Hematopoietic multipotent progenitor cell (in vitro differentiated cells): ENCODE results near the gene C9orf85. TPM values are rescaled to one million over a fixed set of nuclear protein-coding genes. Genes with fewer than 3 reads are reported as not detected.
A peak's percentile ranks its signal among the peaks of the same experiment; 100 is the strongest.
"Not testable (repeated sequence)": the region's sequence is repeated elsewhere in the genome, so short reads cannot be mapped to it uniquely, and the experiment has no call there.

Source experiments
- DNase-seq, 3 donors: peaks; one replicate each; pipeline ENCODE4 v3.0.0-alpha.2; 2011 to 2015; ENCODE audit warnings: low read depth in 2 of 3, low spot score in 2 of 3
- small RNA-seq: library from RNA; depleted of rRNA; stranded (forward); fragments of <200 nt; gene quantifications from one replicate; pipeline ENCODE3, GENCODE V24; 2012
- total RNA-seq: library from RNA; depleted of rRNA; stranded (reverse); fragments of >200 nt; gene quantifications from one replicate; pipeline ENCODE4 v1.2.3, GENCODE V29; 2012

Gene C9orf85
- total RNA-seq, 1 donor = 5.9 TPM

DNA sequence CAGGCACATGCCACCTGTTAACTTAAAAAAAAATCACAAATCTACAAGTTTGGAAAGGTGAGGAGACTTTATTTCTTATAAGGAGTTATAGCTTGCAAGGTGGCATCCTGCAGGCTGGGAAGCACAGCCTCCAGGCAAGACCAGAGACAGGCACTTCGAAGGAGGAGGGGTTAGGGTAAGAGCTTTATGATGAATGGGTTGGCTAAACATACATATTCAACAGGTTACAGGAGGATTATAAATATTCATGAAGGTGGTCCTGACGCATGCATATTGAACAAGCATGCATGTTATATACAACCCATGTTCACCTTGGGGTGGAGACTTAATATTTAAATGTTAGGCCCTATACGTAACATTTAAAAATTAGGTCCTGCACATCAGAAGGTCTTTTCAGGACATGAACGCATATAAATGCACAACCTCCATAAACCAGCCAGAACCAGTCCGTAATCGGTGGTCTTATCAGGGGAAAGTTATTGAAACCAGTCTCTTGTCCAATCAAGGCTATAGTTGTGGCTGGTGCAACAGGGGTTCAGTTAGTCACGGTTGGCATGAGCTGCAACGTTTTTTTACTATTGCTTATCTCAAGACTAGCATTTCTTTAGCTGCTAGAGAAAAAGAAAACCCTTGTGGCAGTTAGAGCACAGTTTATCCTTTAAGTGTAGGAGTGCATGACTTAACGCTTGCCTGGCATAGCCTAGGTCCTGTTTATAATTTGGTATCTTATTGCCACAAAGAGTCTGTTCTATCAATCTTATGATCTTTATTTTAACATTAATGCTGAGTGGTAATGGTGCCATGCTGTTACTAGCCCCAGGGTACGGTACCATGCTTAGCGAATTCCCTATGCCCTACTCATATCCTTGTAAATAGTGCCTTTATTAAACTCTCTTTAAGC, 76.3 kb downstream of the C9orf85 start:
- no peak for DNase-seq

DNA sequence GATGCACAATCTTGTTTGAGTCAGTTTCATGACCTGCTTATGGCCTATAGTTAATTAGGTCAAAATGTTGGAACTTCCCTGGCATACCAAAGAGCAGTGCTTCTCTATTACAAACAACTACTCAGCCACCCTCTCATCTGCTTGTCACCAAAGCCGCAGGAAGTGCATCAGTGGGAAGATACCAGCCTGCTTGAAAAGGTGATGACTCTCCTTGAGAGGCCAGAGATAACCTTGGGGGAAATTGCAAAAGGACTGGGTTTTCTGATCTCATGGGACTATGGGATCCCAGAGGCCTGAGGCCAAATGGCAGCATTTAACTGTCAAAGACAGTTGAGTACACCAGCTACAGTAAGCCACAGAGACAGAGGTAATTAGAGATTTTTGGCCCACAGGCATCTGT, 79.0 kb downstream of the C9orf85 start:
- no peak for DNase-seq

DNA sequence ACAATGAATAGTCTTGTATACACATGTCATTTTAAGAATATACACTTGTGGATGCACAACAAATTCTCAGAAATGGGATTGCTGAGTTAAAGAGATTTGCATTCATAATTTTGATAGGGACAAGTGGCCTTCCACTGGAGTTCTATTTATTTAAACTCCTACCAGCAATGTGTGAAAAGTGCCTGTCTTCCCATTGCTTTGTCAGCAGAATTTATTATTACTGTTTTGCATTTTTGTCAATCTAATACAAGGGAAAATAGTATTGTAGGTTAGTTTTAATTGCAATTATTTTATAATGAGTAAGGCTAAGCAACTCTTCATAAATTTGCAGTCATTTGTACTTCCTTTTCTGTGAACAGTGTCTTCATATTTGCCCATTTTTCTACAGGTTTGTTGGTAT, 94.0 kb downstream of the C9orf85 start:
- DNase-seq = no peak

DNA sequence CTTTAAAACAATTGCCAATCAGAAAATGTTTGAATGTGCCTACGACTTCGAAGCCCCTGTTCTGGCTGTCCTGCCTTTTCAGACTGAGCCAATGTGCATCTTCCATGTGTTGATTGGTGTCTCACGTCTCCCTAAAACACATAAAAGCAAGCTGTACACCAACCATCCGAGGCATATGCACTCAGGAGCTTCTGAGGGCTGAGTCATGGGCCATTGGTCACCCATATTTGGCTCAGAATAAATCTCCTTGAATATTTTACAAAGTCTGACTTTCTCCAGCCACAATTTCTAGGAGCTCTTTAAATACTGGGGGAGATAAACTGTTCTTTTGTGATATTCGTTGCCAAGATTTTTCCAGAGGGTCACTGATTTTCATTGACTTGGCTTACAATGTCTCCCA, 95.1 kb downstream of the C9orf85 start:
- no peak for DNase-seq

DNA sequence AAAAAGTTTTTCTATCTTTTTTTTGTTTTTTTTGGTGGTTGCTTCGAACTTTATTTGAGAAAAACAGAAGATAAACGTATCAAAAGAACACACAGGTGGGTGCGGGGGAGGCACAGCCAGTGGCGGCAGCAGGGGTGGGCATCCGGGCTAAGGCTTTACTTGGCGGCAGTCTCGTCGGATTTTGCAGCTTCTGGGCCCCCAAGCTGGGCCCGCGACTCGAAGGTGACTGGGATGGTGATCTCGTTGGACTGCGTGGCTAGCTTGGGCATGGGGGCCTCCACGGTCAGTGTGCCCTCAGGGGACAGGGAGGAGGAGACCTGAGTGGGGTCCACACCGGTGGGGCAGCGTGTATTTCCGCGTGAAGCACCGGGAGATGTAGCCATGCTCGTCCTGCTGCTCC, 96.3 kb downstream of the C9orf85 start:
- not testable (repeated sequence) for DNase-seq

DNA sequence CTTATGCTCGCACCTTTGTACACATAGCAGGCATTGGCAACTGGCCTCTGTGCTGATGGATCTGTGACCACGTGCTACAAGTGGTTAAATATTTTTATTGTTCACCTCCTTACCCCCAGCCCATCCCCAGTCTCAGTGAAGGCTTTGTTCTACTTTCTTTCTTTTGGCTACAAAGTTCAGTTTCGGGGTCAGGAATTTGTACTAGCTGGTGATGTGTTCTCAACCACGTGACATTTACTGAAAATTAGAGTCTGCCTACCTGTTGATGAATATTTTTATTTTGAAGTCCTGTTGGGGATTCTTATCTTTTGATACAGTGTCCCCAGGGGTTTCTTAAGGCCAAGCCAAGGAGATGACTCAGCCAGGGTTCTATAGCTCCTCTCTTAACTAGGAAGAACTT, 101.2 kb downstream of the C9orf85 start:
- DNase-seq = no peak

DNA sequence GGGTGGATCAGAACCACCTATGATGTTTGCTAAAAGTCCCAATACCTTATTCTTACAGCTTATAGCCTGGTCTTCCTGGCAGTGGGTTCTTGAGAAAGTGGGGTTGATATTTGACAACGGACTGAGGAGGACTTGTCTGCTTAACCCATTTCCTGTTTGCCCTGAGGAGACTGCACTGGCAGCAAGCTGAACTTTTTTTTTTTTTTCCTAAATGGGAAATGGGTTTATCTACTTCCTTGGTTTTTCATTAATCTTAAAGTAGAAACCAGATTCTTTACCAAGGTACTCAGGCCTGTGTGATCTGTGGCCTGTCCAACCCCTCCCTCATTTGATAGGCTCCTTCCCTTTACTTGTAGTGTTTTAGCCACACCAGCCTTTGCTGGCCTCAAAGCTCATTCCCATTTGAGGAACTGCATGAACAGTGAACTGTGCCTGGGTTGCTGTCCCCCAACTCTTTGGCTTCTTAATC, 101.9 kb downstream of the C9orf85 start:
- DNase-seq = peak in 1 of 3 donors; percentile 15

DNA sequence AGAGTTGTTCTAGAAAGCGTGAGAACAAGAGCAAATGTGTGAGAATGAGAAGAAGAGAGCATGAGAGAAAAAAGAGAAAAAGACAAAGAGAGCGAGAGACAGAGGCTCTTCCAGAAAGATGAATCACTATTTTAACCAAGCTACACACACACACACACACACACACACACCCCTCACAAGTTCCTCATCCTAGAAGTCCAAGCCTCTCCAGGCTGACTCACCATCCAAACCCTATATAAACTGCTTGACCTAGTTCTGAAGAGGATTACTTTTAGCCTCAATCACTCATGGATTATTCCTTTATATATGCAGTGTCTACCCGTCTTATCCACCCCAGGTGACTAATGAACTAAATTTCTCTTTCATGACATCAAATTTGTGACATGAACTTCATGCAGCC, 111.4 kb downstream of the C9orf85 start:
- peak in 2 of 3 donors; percentile 37 to 41 for DNase-seq

Small RNA genes within 50 kb of the gene (small RNA-seq; reads per million reads assigned to genes)
- gene HSPB1P1 = not detected
- not detected for gene RF00019

Other genes starting within 250 kb of the C9orf85 start
- 22.9 TPM for gene CEMIP2, start 143.1 kb upstream of the C9orf85 start, total RNA-seq
- 65.2 TPM for gene ABHD17B, start 446 bp upstream of the C9orf85 start, total RNA-seq
- not detected for gene C9orf57, start 149.0 kb downstream of the C9orf85 start, total RNA-seq
- under 0.01 TPM for gene GDA, start 237.8 kb downstream of the C9orf85 start, total RNA-seq